ENCODE data around the gene MRPL53. TPM values are rescaled to one million over a fixed set of nuclear protein-coding genes. Genes with fewer than 3 reads are reported as not detected.

Gene MRPL53
- total and polyA plus RNA-seq, 2 of the 8 experiments (the other 6 are each of a cell fraction or from before 2014, with no cell fraction given) = 36.6 to 46.3 TPM

- 79% methylated on average over 3 of the region's 3 CpGs; no CpG with 5 or more reads in 1 of the 2 experiments for WGBS, 2 experiments (ENCODE audit: extremely low coverage in 1 of 2, insufficient coverage in 1 of 2, insufficient read length in 1 of 2, insufficient replicate concordance in 2 of 2, low coverage in 1 of 2, low lambda C conversion rate in 2 of 2, missing lambda C conversion rate in 1 of 2)
- H3K4me2 ChIP-seq (ENCODE audit: insufficient read depth in 1 of 2, low read depth in 2 of 2, low read length in 2 of 2) = peak overlapping the region in 1 of 2 experiments; percentile 78; a peak in 1 of 4 replicates
These were observed 32.1 kb upstream of the MRPL53 start for GRCh38 chr2:74504591-74504990.

More at GRCh38 chr2:74504591-74504990, 32.1 kb upstream of the MRPL53 start:
- H3K9ac ChIP-seq (replicated peaks in 1 of 4; ENCODE audit: extremely low read depth in 1 of 4, low read depth in 3 of 4, low read length in 3 of 4) = no peak overlapping the region
- H3K79me2 ChIP-seq (ENCODE audit: control insufficient read depth in 1 of 2, insufficient read depth in 2 of 2, low read length in 2 of 2) = peaks cover 0 to 3% of the 10 kb centered on the region in 2 experiments; a peak in 1 of 4 replicates
- no peak overlapping the region for H4K91ac ChIP-seq (replicated peaks; ENCODE audit: insufficient read length, low read length)
- H3K4me1 ChIP-seq (replicated peaks in 1 of 4; ENCODE audit: control insufficient read depth in 3 of 4, insufficient read depth in 4 of 4, low read length in 3 of 4) = peaks cover 10 to 47% (median 35%) of the 10 kb centered on the region in 4 experiments
- peaks cover 0 to 9% (median 4%) of the 10 kb centered on the region in 4 experiments; a peak in 6 of 8 replicates for H3K36me3 ChIP-seq (ENCODE audit: control insufficient read depth in 2 of 4, insufficient read depth in 4 of 4, low read length in 3 of 4)
- H4K8ac ChIP-seq (ENCODE audit: extremely low read depth, insufficient read depth, low read length) = no peak overlapping the region
- no peak overlapping the region for H3K27ac ChIP-seq (ENCODE audit: low read depth, low read length)
- no peak overlapping the region for H3K4ac ChIP-seq (replicated peaks; ENCODE audit: insufficient read length, low read depth, low read length)
- H3K23ac ChIP-seq (ENCODE audit: insufficient read length) = no peak overlapping the region
- H2BK20ac ChIP-seq (ENCODE audit: low read length) = no peak overlapping the region
- no peaks in the 10 kb centered on the region for H3K79me1 ChIP-seq (ENCODE audit: low read depth, low read length)
- H3K23me2 ChIP-seq (ENCODE audit: low read depth, low read length) = peaks cover 26% of the 10 kb centered on the region
- H3K27me3 ChIP-seq (replicated peaks in 1 of 4; ENCODE audit: control insufficient read depth in 3 of 4, extremely low read depth in 1 of 4, insufficient read depth in 3 of 4, low read length in 3 of 4) = peaks cover 51 to 80% (median 76%) of the 10 kb centered on the region in 4 experiments
- H3K18ac ChIP-seq (ENCODE audit: extremely low read depth, low read length) = no peak overlapping the region
- no peak overlapping the region for H2BK15ac ChIP-seq (ENCODE audit: low read length)
- no peak overlapping the region for H2BK120ac ChIP-seq (replicated peaks; ENCODE audit: low read depth, low read length)
- no peak overlapping the region for H3K56ac ChIP-seq (replicated peaks; ENCODE audit: insufficient read length, low read depth, low read length)
- H3K14ac ChIP-seq (ENCODE audit: insufficient read length) = no peak overlapping the region
- H2AK5ac ChIP-seq (ENCODE audit: low read depth, low read length) = no peak overlapping the region
- DNase-seq (ENCODE audit: low read depth in 1 of 2, low spot score in 2 of 2) (no peak), FAIRE-seq (no peak)
- ChIA-PET CTCF (ENCODE audit: partially characterized antibody) (interaction anchor here (0.8 to 3.5 kb wide), 12 partner anchors 9 to 112 kb away, joined by 3 to 20 read pairs (median 4); partner anchors contain the start of genes CCDC142, DQX1, TLX2 and TTC31), POLR2A (ENCODE audit: partially characterized antibody) (interaction anchor here (1.1 to 9.4 kb wide), 14 partner anchors 9 to 83 kb away, joined by 3 to 73 read pairs (median 6); partner anchors contain the start of genes AUP1, CCDC142, DQX1 and HTRA2)
- H3K4me3 ChIP-seq (ENCODE audit: extremely low read depth in 1 of 4, insufficient read depth in 2 of 4, low read depth in 3 of 4, low read length in 4 of 4) = peak overlapping the region in 1 of 4 experiments; percentile 65; a peak in 1 of 8 replicates
- no peak overlapping the region for H2BK12ac ChIP-seq (ENCODE audit: low read depth, low read length)
- TF ChIP-seq TAF7 (optimal IDR thresholded peaks at IDR 0.05; ENCODE audit: borderline replicate concordance, low read depth, low read length) (peak; percentile 28), RAD21 (IDR thresholded peaks at IDR 0.05 in 1 of 2, conservative IDR thresholded peaks at IDR 0.05 in 1 of 2; ENCODE audit: low read depth in 2 of 2, low read length in 2 of 2) (no peak)
- H4K20me1 ChIP-seq (replicated peaks in 1 of 2; ENCODE audit: control insufficient read depth in 1 of 2, insufficient read depth in 2 of 2, low read length in 2 of 2) = peaks cover 0 to 12% of the 10 kb centered on the region in 2 experiments
- no peak overlapping the region for H2AFZ ChIP-seq (ENCODE audit: low read length)
- H3K9me3 ChIP-seq (ENCODE audit: insufficient read depth in 2 of 2, low read depth in 1 of 2, low read length in 1 of 2) = no peaks in the 10 kb centered on the region
- no peak overlapping the region for H2BK5ac ChIP-seq (ENCODE audit: low read depth, low read length)
- no peak overlapping the region for H4K5ac ChIP-seq (ENCODE audit: insufficient read length, low read depth, low read length)
